ENCODE measurements around the gene ANXA6. TPM values are rescaled to one million over a fixed set of nuclear protein-coding genes. Genes with fewer than 3 reads are reported as not detected.

The ANXA6 gene
- total RNA-seq, 3 donors from 2014 or later (not counting 1 experiment from before 2014, with no cell fraction given): 504 to 629 (median 535) TPM

DNA sequence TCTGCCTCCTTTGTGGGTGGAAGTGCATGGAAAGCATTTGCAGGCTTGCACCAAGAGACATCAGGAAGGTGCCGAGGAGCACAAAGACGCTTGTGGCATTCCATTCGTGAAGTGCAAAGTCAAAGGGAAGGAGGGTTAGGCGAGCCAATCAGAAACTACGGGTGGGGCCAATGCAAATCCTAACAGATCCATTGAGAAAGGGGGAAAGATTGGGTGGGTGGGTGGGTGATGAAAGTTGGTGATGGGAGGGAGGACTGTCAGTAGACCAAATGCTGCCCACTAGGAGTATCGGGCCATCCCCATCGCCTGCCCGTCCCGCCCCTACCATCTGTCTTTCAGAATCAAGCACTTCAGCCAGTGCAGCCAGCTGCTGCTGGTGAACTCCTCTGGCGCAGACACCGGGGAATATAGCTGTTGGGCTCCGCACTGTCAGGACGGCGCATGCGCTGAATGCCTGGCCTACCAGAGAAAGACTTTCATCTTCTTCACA, 17.1 kb upstream of the ANXA6 start:
- Histone ChIP-seq H3K4me1 (ENCODE audit: control insufficient read depth, insufficient read depth, low read length) (no peaks in the 10 kb centered on the region), H3K9me3 (ENCODE audit: control insufficient read depth, insufficient read depth, low read length) (no peaks in the 10 kb centered on the region), H3K36me3 (ENCODE audit: control insufficient read depth, insufficient read depth, low read length) (peaks cover 22% of the 10 kb centered on the region), H3K27me3 (ENCODE audit: control insufficient read depth, insufficient read depth, low read length) (no peaks in the 10 kb centered on the region), H3K27ac (ENCODE audit: low read length) (no peak overlapping the region), H3K4me3 (ENCODE audit: low read length) (no peak overlapping the region)
- ATAC-seq: peak in 1 of 3 donors; percentile 28
- Mint-ChIP-seq H3K27me3 (ENCODE audit: low read depth in 2 of 2) (no peaks in the 10 kb centered on the region), H3K27ac (peak overlapping the region; percentile 47 to 64), H3K4me1 (peaks cover under 1 to 20% of the 10 kb centered on the region in 2 donors), H3K4me3 (no peak overlapping the region), H3K36me3 (no peaks in the 10 kb centered on the region), H3K9me3 (no peaks in the 10 kb centered on the region)
- WGBS (ENCODE audit: insufficient coverage): 96% methylated on average over 15 of the region's 15 CpGs
- TF ChIP-seq, protein P1, sequence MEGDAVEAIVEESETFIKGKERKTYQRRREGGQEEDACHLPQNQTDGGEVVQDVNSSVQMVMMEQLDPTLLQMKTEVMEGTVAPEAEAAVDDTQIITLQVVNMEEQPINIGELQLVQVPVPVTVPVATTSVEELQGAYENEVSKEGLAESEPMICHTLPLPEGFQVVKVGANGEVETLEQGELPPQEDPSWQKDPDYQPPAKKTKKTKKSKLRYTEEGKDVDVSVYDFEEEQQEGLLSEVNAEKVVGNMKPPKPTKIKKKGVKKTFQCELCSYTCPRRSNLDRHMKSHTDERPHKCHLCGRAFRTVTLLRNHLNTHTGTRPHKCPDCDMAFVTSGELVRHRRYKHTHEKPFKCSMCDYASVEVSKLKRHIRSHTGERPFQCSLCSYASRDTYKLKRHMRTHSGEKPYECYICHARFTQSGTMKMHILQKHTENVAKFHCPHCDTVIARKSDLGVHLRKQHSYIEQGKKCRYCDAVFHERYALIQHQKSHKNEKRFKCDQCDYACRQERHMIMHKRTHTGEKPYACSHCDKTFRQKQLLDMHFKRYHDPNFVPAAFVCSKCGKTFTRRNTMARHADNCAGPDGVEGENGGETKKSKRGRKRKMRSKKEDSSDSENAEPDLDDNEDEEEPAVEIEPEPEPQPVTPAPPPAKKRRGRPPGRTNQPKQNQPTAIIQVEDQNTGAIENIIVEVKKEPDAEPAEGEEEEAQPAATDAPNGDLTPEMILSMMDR (IDR thresholded peaks at IDR 0.05): no peak
- intact Hi-C loops (cut with micrococcal nuclease): no loop called here
- no peak for DNase-seq

GRCh38 chr5:151173711-151174611, 16.4 kb upstream of the ANXA6 start:
- H3K36me3 ChIP-seq (ENCODE audit: control insufficient read depth, insufficient read depth, low read length): peaks cover 15% of the 10 kb centered on the region
- DNase-seq (no peak), ATAC-seq (no peak)
- Mint-ChIP-seq H3K36me3 (no peaks in the 10 kb centered on the region), H3K4me1 (peaks cover 8 to 25% of the 10 kb centered on the region in 2 donors), H3K4me3 (peak overlapping the region; percentile 29), H3K27ac (peak overlapping the region; percentile 47 to 64), H3K9me3 (no peaks in the 10 kb centered on the region), H3K27me3 (ENCODE audit: low read depth in 2 of 2) (no peaks in the 10 kb centered on the region)
- WGBS (ENCODE audit: insufficient coverage): 85% methylated on average over 9 of the region's 11 CpGs
- H3K27ac ChIP-seq (ENCODE audit: low read length): no peak overlapping the region
- intact Hi-C loops (cut with micrococcal nuclease): no loop called here
- H3K4me1 ChIP-seq (ENCODE audit: control insufficient read depth, insufficient read depth, low read length): no peaks in the 10 kb centered on the region
- H3K9me3 ChIP-seq (ENCODE audit: control insufficient read depth, insufficient read depth, low read length): no peaks in the 10 kb centered on the region
- TF ChIP-seq, protein P1 (IDR thresholded peaks at IDR 0.05): no peak
- H3K4me3 ChIP-seq (ENCODE audit: low read length): no peak overlapping the region
- no peaks in the 10 kb centered on the region for H3K27me3 ChIP-seq (ENCODE audit: control insufficient read depth, insufficient read depth, low read length)

DNA sequence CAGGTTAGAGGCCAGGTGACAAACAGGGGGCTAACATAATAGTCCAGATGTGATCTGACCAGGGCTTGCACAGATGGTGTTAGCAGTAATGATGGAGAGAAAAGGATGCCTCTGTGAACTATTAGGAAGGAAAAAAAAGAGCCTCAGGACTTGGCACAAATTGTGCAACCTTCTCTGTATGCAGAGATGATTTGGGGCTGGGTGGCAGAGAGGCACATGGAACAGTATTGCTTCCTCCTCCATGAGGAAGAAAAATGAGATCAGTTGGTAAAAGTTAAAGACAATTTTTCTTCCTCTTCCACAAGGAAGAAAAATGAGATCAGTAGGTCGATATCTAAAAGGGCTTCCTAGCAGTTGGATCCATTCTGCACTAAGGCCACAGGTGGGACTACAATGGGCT, 13.9 kb upstream of the ANXA6 start:
- intact Hi-C loops (cut with micrococcal nuclease): no loop called here
- H3K4me3 Mint-ChIP-seq: no peak overlapping the region

More for the DNA sequence above, 13.9 kb upstream of the ANXA6 start:
- Mint-ChIP-seq H3K36me3 (no peaks in the 10 kb centered on the region), H3K4me1 (peaks cover 9 to 22% of the 10 kb centered on the region in 2 donors), H3K9me3 (no peaks in the 10 kb centered on the region), H3K27me3 (ENCODE audit: low read depth in 2 of 2) (no peaks in the 10 kb centered on the region), H3K27ac (peak overlapping the region; percentile 75 to 77)
- TF ChIP-seq, protein P1 (IDR thresholded peaks at IDR 0.05): no peak
- WGBS (ENCODE audit: insufficient coverage): 75% methylated on average over 1 of the region's 1 CpG
- Histone ChIP-seq H3K36me3 (ENCODE audit: control insufficient read depth, insufficient read depth, low read length) (no peaks in the 10 kb centered on the region), H3K27me3 (ENCODE audit: control insufficient read depth, insufficient read depth, low read length) (no peaks in the 10 kb centered on the region), H3K4me1 (ENCODE audit: control insufficient read depth, insufficient read depth, low read length) (no peaks in the 10 kb centered on the region), H3K4me3 (ENCODE audit: low read length) (no peak overlapping the region), H3K27ac (ENCODE audit: low read length) (no peak overlapping the region), H3K9me3 (ENCODE audit: control insufficient read depth, insufficient read depth, low read length) (no peaks in the 10 kb centered on the region)
- DNase-seq (no peak), ATAC-seq (no peak)

All from natural killer cell (primary cell).